Hepatocyte (in vitro differentiated cells): ENCODE results near the gene CHCT1.

Source experiments
- CTCF ChIP-seq: fragments of 200-600 bp; sonication (generic); IDR thresholded peaks from 2 replicates; pipeline ENCODE4 v1.5.1; 2016; ENCODE audit warnings: antibody characterized with exemption, mild to moderate bottlenecking; ENCODE audit not compliant: poor library complexity
- EZH2 ChIP-seq: fragments of 200-600 bp; sonication (generic); IDR thresholded peaks from 2 replicates; pipeline ENCODE4 v1.6.1; 2016; ENCODE audit warnings: antibody characterized with exemption, mild to moderate bottlenecking, borderline replicate concordance
- EZH2phosphoT487 ChIP-seq: fragments of 200-600 bp; sonication (generic); IDR thresholded peaks from one replicate; pipeline ENCODE4 v1.6.1; 2018; ENCODE audit warnings: antibody characterized with exemption, mild to moderate bottlenecking, low read depth, moderate library complexity; ENCODE audit not compliant: unreplicated experiment, severe bottlenecking

- TF ChIP-seq EZH2 (no peak), CTCF (no peak), EZH2phosphoT487 (no peak)
Observed at GRCh38 chr17:60436676-60437075, 14.4 kb downstream of the CHCT1 start.
